ENCODE measurements around the gene PPM1L.

PPM1L gene

GRCh38 chr3:160779040-160779439, 23.0 kb downstream of the PPM1L start (continued):
- TF ChIP-seq ZNF8 (CRISPR knock-in tag; IDR thresholded peaks at IDR 0.05) (no peak), ESRRG (CRISPR knock-in tag; IDR thresholded peaks at IDR 0.05) (no peak), GLIS3 (CRISPR knock-in tag; IDR thresholded peaks at IDR 0.05) (no peak), TSHZ2 (CRISPR knock-in tag; IDR thresholded peaks at IDR 0.05) (no peak), OSR1 (CRISPR knock-in tag; IDR thresholded peaks at IDR 0.05) (no peak)

GRCh38 chr3:160780245-160780644, 24.2 kb downstream of the PPM1L start:
- no peak for ATAC-seq
- TF ChIP-seq ISL1 (CRISPR knock-in tag; IDR thresholded peaks at IDR 0.05): no peak
- no peak for TF ChIP-seq SNAI2 (CRISPR knock-in tag; IDR thresholded peaks at IDR 0.05)
- no peak for TF ChIP-seq PATZ1 (CRISPR knock-in tag; IDR thresholded peaks at IDR 0.05; ENCODE audit: borderline replicate concordance)
- no peak for TF ChIP-seq ZNF565 (CRISPR knock-in tag; conservative IDR thresholded peaks at IDR 0.05; ENCODE audit: low read depth)
- no peak for TF ChIP-seq ZNF8 (CRISPR knock-in tag; IDR thresholded peaks at IDR 0.05)

- ATAC-seq: no peak
- TF ChIP-seq ZNF565 (CRISPR knock-in tag; conservative IDR thresholded peaks at IDR 0.05; ENCODE audit: low read depth) (no peak), ISL1 (CRISPR knock-in tag; IDR thresholded peaks at IDR 0.05) (no peak)
Measured at GRCh38 chr3:160781402-160781801, 25.4 kb downstream of the PPM1L start.

GRCh38 chr3:160781863-160782262, 25.8 kb downstream of the PPM1L start:
- TF ChIP-seq GLIS3 (CRISPR knock-in tag; IDR thresholded peaks at IDR 0.05): no peak
- no peak for TF ChIP-seq ZFP30 (CRISPR knock-in tag; IDR thresholded peaks at IDR 0.05)
- TF ChIP-seq ARNTL (CRISPR knock-in tag; IDR thresholded peaks at IDR 0.05; ENCODE audit: borderline replicate concordance, low read depth): no peak
- peak; percentile 64 for TF ChIP-seq ISL1 (CRISPR knock-in tag; IDR thresholded peaks at IDR 0.05)
- no peak for TF ChIP-seq RARB (CRISPR knock-in tag; IDR thresholded peaks at IDR 0.05)
- TF ChIP-seq, protein P1, sequence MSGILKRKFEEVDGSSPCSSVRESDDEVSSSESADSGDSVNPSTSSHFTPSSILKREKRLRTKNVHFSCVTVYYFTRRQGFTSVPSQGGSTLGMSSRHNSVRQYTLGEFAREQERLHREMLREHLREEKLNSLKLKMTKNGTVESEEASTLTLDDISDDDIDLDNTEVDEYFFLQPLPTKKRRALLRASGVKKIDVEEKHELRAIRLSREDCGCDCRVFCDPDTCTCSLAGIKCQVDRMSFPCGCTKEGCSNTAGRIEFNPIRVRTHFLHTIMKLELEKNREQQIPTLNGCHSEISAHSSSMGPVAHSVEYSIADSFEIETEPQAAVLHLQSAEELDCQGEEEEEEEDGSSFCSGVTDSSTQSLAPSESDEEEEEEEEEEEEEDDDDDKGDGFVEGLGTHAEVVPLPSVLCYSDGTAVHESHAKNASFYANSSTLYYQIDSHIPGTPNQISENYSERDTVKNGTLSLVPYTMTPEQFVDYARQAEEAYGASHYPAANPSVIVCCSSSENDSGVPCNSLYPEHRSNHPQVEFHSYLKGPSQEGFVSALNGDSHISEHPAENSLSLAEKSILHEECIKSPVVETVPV (CRISPR knock-in tag; IDR thresholded peaks at IDR 0.05): no peak
- ATAC-seq: no peak

DNA sequence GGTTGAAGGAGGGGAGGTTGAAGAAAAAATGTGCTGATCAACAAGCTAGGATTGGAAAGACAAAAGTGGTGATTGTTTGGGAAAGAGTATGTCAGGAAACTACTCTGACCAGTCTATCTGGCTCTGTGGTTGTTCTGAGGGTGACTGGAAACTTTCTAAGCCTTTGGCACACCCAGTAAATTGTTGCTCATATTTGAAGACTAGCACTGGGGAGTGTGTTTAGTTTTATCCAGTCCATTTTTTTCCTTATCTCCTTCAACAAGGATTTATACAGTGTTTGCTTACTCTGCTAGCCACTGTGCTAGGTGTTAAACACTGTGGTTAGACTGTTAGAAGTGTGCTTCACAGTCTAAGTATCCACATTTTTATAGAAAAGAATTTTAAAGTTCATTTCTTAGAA, 28.8 kb downstream of the PPM1L start:
- no peak for TF ChIP-seq ARNTL (CRISPR knock-in tag; IDR thresholded peaks at IDR 0.05; ENCODE audit: borderline replicate concordance, low read depth)
- no peak for TF ChIP-seq GLIS3 (CRISPR knock-in tag; IDR thresholded peaks at IDR 0.05)
- no peak for TF ChIP-seq ESRRG (CRISPR knock-in tag; IDR thresholded peaks at IDR 0.05)
- TF ChIP-seq, protein P2, sequence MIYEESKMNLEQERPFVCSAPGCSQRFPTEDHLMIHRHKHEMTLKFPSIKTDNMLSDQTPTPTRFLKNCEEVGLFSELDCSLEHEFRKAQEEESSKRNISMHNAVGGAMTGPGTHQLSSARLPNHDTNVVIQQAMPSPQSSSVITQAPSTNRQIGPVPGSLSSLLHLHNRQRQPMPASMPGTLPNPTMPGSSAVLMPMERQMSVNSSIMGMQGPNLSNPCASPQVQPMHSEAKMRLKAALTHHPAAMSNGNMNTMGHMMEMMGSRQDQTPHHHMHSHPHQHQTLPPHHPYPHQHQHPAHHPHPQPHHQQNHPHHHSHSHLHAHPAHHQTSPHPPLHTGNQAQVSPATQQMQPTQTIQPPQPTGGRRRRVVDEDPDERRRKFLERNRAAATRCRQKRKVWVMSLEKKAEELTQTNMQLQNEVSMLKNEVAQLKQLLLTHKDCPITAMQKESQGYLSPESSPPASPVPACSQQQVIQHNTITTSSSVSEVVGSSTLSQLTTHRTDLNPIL (CRISPR knock-in tag; IDR thresholded peaks at IDR 0.05; ENCODE audit: low read depth): no peak
- TF ChIP-seq ZFP3 (CRISPR knock-in tag; IDR thresholded peaks at IDR 0.05): no peak
- TF ChIP-seq ZC3H10 (CRISPR knock-in tag; IDR thresholded peaks at IDR 0.05): no peak
- no peak for TF ChIP-seq ZNF8 (CRISPR knock-in tag; IDR thresholded peaks at IDR 0.05)
- no peak for ATAC-seq

- no peak for ATAC-seq
- TF ChIP-seq BACH2 (CRISPR knock-in tag; IDR thresholded peaks at IDR 0.05; ENCODE audit: borderline replicate concordance): no peak
- TF ChIP-seq, protein P2 (CRISPR knock-in tag; IDR thresholded peaks at IDR 0.05; ENCODE audit: low read depth): no peak
- TF ChIP-seq, protein P3, sequence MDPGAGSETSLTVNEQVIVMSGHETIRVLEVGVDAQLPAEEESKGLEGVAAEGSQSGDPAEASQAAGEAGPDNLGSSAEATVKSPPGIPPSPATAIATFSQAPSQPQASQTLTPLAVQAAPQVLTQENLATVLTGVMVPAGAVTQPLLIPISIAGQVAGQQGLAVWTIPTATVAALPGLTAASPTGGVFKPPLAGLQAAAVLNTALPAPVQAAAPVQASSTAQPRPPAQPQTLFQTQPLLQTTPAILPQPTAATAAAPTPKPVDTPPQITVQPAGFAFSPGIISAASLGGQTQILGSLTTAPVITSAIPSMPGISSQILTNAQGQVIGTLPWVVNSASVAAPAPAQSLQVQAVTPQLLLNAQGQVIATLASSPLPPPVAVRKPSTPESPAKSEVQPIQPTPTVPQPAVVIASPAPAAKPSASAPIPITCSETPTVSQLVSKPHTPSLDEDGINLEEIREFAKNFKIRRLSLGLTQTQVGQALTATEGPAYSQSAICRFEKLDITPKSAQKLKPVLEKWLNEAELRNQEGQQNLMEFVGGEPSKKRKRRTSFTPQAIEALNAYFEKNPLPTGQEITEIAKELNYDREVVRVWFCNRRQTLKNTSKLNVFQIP (CRISPR knock-in tag; IDR thresholded peaks at IDR 0.05; ENCODE audit: borderline replicate concordance, low read depth): no peak
- no peak for TF ChIP-seq TSHZ2 (CRISPR knock-in tag; IDR thresholded peaks at IDR 0.05)
- TF ChIP-seq ZFP3 (CRISPR knock-in tag; IDR thresholded peaks at IDR 0.05): no peak
- no peak for TF ChIP-seq CSDC2 (CRISPR knock-in tag; IDR thresholded peaks at IDR 0.05)
- TF ChIP-seq ESRRG (CRISPR knock-in tag; IDR thresholded peaks at IDR 0.05): no peak
- TF ChIP-seq RARB (CRISPR knock-in tag; IDR thresholded peaks at IDR 0.05): no peak
Measured at GRCh38 chr3:160790726-160791125, 34.7 kb downstream of the PPM1L start.

All from SK-N-SH treated with all-trans-retinoic acid at 6 μM for 48 hours (cell line).